Measurements from ENCODE around the gene B4GALT1.
A peak's percentile ranks its signal among the peaks of the same experiment; 100 is the strongest.

Gene B4GALT1

GRCh38 chr9:33139421-33140228 lies 27.5 kb downstream of the B4GALT1 start:
- DNase-seq (ENCODE audit: low spot score): peak; percentile 81

DNA sequence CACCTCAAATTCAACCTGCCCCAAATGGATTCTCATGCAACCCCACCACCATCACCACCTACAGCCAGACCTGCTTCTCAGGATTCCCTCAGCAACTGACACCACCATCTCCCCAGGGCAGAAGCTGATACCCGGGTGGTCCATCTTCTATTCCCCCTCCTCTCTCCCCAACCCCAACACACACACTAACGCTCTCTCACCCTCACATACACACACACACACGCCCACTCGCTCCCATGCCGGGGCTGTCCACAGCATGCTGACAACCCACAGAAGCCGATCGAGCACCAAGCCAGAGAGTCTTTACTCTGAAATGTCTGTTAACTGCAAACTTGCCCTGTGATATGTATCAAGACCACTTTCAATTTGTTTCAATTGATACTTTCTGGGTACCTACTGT lies 28.4 kb downstream of the B4GALT1 start:
- DNase-seq (ENCODE audit: low spot score): peak; percentile 58

DNA sequence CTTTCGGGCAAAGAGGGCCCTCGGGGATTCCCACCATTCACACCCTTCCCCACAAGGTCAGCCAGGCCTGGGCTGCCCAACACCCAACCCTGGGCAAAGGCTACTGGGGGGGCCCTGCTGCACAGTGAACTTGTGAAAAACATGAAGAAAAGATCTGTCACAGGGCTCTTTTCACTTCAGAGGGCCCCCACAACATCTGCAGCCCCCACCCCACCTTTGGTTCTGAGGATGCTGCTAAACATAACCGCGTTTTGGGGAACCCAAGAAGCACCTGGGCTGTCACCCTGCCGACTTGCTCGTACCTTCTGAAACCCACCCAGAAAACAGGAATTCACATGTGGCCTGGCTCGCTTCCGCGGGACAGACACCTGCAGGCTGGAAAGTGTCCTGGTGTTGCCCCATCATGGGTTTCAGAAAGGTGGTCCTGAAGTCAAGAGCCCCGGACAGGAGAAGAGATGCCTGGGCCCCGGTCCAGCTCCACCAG lies 29.3 kb downstream of the B4GALT1 start:
- peak; percentile 61 for DNase-seq (ENCODE audit: low spot score)

DNA sequence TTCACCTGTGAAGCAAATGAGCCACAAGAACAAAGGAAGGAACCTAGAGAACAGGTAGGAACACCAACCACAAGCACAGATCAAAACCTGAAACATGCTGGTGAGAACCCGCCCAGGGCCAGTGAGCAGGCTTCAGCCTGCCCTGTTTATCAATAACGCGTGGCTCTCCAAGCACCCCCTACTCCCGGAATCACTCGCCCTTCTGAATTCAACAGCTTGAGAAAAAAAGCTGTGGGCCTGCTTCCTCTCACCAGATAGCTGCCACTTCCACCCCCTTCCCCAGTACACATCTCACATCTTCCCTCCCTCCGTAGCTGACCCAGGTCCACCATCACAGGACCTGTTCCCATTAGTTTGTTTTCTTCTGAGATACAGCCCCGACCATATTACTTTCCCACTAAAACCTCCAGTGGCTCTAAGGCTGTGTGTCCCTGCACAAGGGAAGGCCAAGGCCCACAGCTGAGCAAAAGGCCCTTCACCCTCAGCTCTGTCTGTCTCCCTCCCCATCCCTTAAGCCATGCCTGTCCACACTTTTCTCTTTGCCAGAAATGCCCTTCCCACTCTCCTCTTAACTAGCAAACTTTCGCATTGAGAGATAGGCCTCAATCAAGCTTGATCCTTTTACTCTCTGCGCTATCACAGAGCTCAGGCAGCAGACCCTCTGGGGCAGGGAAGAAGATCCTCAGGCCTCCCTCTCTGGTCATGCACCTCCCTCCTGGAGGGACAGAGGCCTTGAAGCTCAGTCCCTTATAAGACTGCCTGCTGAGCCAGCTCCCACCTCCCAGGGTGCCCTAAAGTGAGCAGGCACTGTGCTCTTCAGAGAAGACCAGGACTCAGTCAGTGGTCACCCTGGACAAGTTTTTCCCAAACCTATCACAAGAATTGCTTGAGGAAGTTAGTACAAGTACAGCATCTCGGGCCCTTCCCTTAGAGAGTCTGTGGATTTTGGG lies 30.1 kb downstream of the B4GALT1 start:
- DNase-seq (ENCODE audit: low spot score): peak; percentile 57

GRCh38 chr9:33135470-33135958 lies 31.6 kb downstream of the B4GALT1 start:
- DNase-seq (ENCODE audit: low spot score): peak; percentile 70

DNA sequence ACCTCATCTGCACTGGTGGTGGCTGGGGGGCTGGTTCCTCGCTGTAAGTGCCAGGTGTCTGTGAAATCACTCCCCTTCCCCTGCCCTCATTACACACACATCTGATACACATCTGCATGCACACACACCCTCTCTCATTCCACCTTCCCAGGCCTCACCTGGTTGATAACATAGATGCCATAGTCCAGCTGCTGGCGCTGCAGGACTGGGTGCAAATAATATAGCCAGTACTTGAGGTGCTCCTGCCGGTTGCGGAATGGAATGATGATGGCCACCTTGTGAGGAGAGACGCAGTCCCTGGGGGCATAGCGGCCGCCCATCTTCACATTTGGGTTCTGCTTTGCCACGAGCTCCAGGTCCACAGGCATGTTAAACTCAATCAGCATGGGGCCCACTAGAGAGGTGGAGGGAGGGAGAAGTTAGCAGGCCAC lies 32.1 kb downstream of the B4GALT1 start:
- no peak for DNase-seq (ENCODE audit: low spot score)

DNA sequence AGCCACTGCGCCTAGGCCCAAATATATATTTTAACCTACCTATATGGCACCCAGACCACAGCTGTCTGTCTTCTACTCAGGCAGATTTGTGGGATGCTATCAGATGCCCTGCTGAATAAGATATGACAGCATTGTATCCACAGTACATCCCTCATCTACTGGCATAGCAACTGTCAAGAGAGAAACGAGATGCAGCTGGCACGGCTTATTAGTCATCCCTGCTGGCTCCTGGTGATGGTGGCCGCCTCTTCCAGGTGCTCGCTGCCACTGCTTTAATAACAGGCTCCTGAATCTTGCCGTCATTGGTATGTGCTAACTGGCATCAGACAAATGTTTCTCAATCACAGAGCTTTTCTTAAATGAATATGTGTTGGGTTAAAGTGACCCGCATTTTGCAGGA lies 34.0 kb downstream of the B4GALT1 start:
- DNase-seq (ENCODE audit: low spot score): peak; percentile 33

- no peak for DNase-seq (ENCODE audit: low spot score)
These were observed 35.1 kb downstream of the B4GALT1 start for GRCh38 chr9:33131790-33132772.

- DNase-seq (ENCODE audit: low spot score): no peak
These were observed 36.0 kb downstream of the B4GALT1 start for GRCh38 chr9:33130961-33131789.

GRCh38 chr9:33129886-33130881 lies 37.0 kb downstream of the B4GALT1 start:
- peak; percentile 48 for DNase-seq (ENCODE audit: low spot score)

GRCh38 chr9:33129251-33129885 lies 37.8 kb downstream of the B4GALT1 start:
- DNase-seq (ENCODE audit: low spot score): peak; percentile 26

DNA sequence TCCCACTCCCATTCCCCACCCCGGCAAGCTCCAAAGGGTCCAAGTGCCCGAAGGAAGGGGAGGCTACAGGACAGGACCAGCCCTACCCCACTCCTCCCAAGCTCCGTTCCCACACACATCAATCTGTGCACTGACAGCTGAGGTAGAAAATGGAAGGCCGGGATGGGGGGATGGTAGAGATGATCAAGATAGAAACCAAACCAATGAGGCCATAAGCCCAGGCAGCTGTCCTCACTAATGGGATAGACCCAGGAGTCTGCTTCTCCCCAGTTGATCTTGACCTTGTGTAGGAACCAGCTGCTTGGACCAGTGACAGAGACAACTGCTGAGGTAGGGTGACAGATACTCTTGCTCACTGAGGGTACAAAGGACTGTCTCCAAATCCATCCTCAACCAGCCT lies 38.6 kb downstream of the B4GALT1 start:
- DNase-seq (ENCODE audit: low spot score): no peak

- DNase-seq (ENCODE audit: low spot score): no peak
These were observed 39.3 kb downstream of the B4GALT1 start for GRCh38 chr9:33127881-33128280.

- DNase-seq (ENCODE audit: low spot score): no peak
These were observed 41.0 kb downstream of the B4GALT1 start for GRCh38 chr9:33125871-33126823.

DNA sequence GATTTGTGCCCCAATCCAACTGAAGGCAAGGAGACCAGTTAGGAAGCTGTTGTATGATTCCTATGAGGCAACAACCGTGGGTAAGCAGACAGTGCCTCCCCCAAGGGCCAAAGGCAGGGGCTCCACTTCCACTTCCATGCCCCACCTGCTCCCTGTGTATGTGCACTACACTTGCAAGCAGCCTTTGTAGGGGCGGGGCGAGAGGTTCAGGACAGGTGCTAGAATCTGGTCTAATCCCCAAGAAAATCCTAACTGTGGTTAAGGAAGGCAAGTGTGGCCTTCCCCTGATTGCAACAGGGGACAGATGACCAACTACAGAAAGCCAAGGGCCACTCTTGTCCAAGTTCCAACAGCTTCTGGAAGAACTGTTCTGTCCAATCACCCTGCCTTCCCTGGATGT lies 41.7 kb downstream of the B4GALT1 start:
- DNase-seq (ENCODE audit: low spot score): no peak

DNA sequence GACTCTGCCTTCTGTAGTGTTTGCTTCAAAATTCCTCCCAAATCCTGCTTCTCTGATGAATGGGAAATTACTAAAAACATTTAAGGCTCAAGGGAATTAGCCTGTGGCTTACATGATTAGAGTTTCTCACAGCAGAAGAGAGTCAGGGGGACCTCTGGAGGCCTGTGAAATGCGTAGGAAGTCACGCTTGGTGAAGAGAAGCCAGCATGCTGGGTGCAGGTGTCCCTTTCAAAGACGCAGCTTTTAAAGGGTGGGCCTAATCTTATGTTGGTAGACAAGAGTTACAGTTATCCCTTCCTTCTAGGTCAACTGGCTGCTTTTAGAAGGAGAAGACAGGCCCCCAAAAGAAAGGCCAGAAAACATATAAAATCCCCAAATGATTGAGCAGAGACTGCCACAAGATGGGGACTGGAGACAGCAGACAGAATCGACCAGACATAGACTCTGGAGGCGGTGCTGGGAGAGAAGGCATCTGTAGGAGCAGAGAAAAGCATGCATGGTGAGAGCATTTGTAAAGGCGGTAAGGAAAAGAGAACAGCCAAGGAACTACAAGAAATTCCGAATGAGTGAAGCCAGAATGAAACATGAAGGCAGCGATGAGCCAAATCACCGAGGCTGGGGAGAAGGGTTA lies 42.3 kb downstream of the B4GALT1 start:
- no peak for DNase-seq (ENCODE audit: low spot score)

- DNase-seq (ENCODE audit: low spot score): no peak
These were observed 43.1 kb downstream of the B4GALT1 start for GRCh38 chr9:33124046-33124445.
